Measurements from ENCODE around the gene SHMT1.

Gene SHMT1

GRCh38 chr17:18291718-18292540 lies 71.4 kb downstream of the SHMT1 start:
- H3K27ac Mint-ChIP-seq (ENCODE audit: low read depth) = no peak overlapping the region

GRCh38 chr17:18285296-18285695 lies 78.1 kb downstream of the SHMT1 start:
- no peak for DNase-seq (ENCODE audit: low spot score in 2 of 2)
- H3K9me3 Mint-ChIP-seq = no peaks in the 10 kb centered on the region
- H3K36me3 Mint-ChIP-seq (ENCODE audit: insufficient read depth) = peaks cover 54% of the 10 kb centered on the region
- no peak for ATAC-seq (replicated peaks; ENCODE audit: extremely low read depth, poor library complexity, severe bottlenecking)
- H3K4me3 Mint-ChIP-seq = no peak overlapping the region
- H3K27me3 Mint-ChIP-seq = no peaks in the 10 kb centered on the region
- H3K4me1 Mint-ChIP-seq = no peaks in the 10 kb centered on the region
- no peak overlapping the region for H3K27ac Mint-ChIP-seq (ENCODE audit: low read depth)

More at GRCh38 chr17:18291718-18292540, 71.4 kb downstream of the SHMT1 start:
- Mint-ChIP-seq H3K27me3 (no peaks in the 10 kb centered on the region), H3K36me3 (ENCODE audit: insufficient read depth) (peaks cover 46% of the 10 kb centered on the region), H3K4me3 (no peak overlapping the region), H3K9me3 (no peaks in the 10 kb centered on the region), H3K4me1 (no peaks in the 10 kb centered on the region)
- DNase-seq (ENCODE audit: low spot score in 2 of 2) = no peak
- no peak for ATAC-seq (replicated peaks; ENCODE audit: extremely low read depth, poor library complexity, severe bottlenecking)

GRCh38 chr17:18281788-18282187 lies 81.6 kb downstream of the SHMT1 start:
- DNase-seq (ENCODE audit: low spot score in 2 of 2) = no peak
- Mint-ChIP-seq H3K9me3 (no peaks in the 10 kb centered on the region), H3K27me3 (no peaks in the 10 kb centered on the region), H3K27ac (ENCODE audit: low read depth) (no peak overlapping the region), H3K4me3 (no peak overlapping the region), H3K4me1 (no peaks in the 10 kb centered on the region), H3K36me3 (ENCODE audit: insufficient read depth) (peaks cover 44% of the 10 kb centered on the region)
- no peak for ATAC-seq (replicated peaks; ENCODE audit: extremely low read depth, poor library complexity, severe bottlenecking)

- ATAC-seq (replicated peaks; ENCODE audit: extremely low read depth, poor library complexity, severe bottlenecking) = no peak
- no peaks in the 10 kb centered on the region for H3K27me3 Mint-ChIP-seq
- H3K36me3 Mint-ChIP-seq (ENCODE audit: insufficient read depth) = peaks cover 42% of the 10 kb centered on the region
- H3K4me3 Mint-ChIP-seq = no peak overlapping the region
- H3K9me3 Mint-ChIP-seq = no peaks in the 10 kb centered on the region
- DNase-seq (ENCODE audit: low spot score in 2 of 2) = no peak
- H3K27ac Mint-ChIP-seq (ENCODE audit: low read depth) = no peak overlapping the region
- no peaks in the 10 kb centered on the region for H3K4me1 Mint-ChIP-seq
Observed at GRCh38 chr17:18280766-18281371, 82.5 kb downstream of the SHMT1 start.

- Mint-ChIP-seq H3K9me3 (no peaks in the 10 kb centered on the region), H3K4me3 (no peak overlapping the region), H3K27ac (ENCODE audit: low read depth) (no peak overlapping the region), H3K36me3 (ENCODE audit: insufficient read depth) (peaks cover 39% of the 10 kb centered on the region), H3K27me3 (no peaks in the 10 kb centered on the region), H3K4me1 (no peaks in the 10 kb centered on the region)
- no peak for ATAC-seq (replicated peaks; ENCODE audit: extremely low read depth, poor library complexity, severe bottlenecking)
- no peak for DNase-seq (ENCODE audit: low spot score in 2 of 2)
Observed at GRCh38 chr17:18280249-18280648, 83.1 kb downstream of the SHMT1 start.

- H3K36me3 Mint-ChIP-seq (ENCODE audit: insufficient read depth) = peaks cover 35% of the 10 kb centered on the region
- H3K27me3 Mint-ChIP-seq = no peaks in the 10 kb centered on the region
- no peaks in the 10 kb centered on the region for H3K9me3 Mint-ChIP-seq
- DNase-seq (ENCODE audit: low spot score in 2 of 2) = no peak
- H3K4me1 Mint-ChIP-seq = no peaks in the 10 kb centered on the region
- ATAC-seq (replicated peaks; ENCODE audit: extremely low read depth, poor library complexity, severe bottlenecking) = no peak
- no peak overlapping the region for H3K27ac Mint-ChIP-seq (ENCODE audit: low read depth)
- H3K4me3 Mint-ChIP-seq = no peak overlapping the region
Observed at GRCh38 chr17:18278867-18279266, 84.5 kb downstream of the SHMT1 start.
